Measurements from ENCODE around the gene ZNF625. TPM values are rescaled to one million over a fixed set of nuclear protein-coding genes. Genes with fewer than 3 reads are reported as not detected.

Gene ZNF625
- polyA plus RNA-seq, 1 donor (not counting 4 experiments of a cell fraction or from before 2014, with no cell fraction given), result 2.5 TPM

GRCh38 chr19:12202250-12202649, 45.7 kb upstream of the ZNF625 start:
- Histone ChIP-seq H3K9me1 (ENCODE audit: control insufficient read depth, extremely low read depth, insufficient read depth, low read length) (no peaks in the 10 kb centered on the region), H3K27me3 (ENCODE audit: control insufficient read depth, extremely low read depth, insufficient read depth, low read length) (no peaks in the 10 kb centered on the region), H3K79me2 (ENCODE audit: control insufficient read depth, insufficient read depth, low read length) (no peaks in the 10 kb centered on the region), H2AFZ (ENCODE audit: control insufficient read depth, low read length) (no peak overlapping the region), H3K36me3 (ENCODE audit: control insufficient read depth in 2 of 2, extremely low read depth in 1 of 2, insufficient read depth in 2 of 2, low read length in 2 of 2) (no peaks in the 10 kb centered on the region), H3K9ac (ENCODE audit: control insufficient read depth, extremely low read depth, insufficient read depth, low read length) (no peak overlapping the region), H3K9me3 (ENCODE audit: control insufficient read depth, low read depth, low read length) (no peaks in the 10 kb centered on the region), H3K4me3 (ENCODE audit: control insufficient read depth in 2 of 3, extremely low read depth in 1 of 3, insufficient read depth in 2 of 3, low read depth in 1 of 3, low read length in 3 of 3) (no peak overlapping the region), H4K20me1 (ENCODE audit: control insufficient read depth, extremely low read depth, insufficient read depth, low read length) (no peaks in the 10 kb centered on the region), H3K4me2 (ENCODE audit: control insufficient read depth, extremely low read depth, insufficient read depth, low read depth, low read length) (no peak overlapping the region), H3K27ac (ENCODE audit: control insufficient read depth, insufficient read depth, low read length) (no peak overlapping the region), H3K4me1 (ENCODE audit: control insufficient read depth, extremely low read depth, insufficient read depth, low read length) (no peaks in the 10 kb centered on the region)
- dilution Hi-C loops (cut with MboI; ENCODE audit: extremely low pct_ligation_motif_present, low sequenced_read_pairs), result no loop called here
- TF ChIP-seq CTCF (optimal IDR thresholded peaks at IDR 0.05 in 1 of 3, IDR thresholded peaks at IDR 0.05 in 1 of 3, conservative IDR thresholded peaks at IDR 0.05 in 1 of 3; ENCODE audit: extremely low read depth in 1 of 3, insufficient read depth in 2 of 3, low read length in 3 of 3), result peak; percentile 11 to 47 (median 42)
- no peak for TF ChIP-seq EZH2 (IDR thresholded peaks at IDR 0.05; ENCODE audit: low read length)
- DNase-seq (ENCODE audit: low read depth, low spot score), result no peak
- FAIRE-seq, result no peak

DNA sequence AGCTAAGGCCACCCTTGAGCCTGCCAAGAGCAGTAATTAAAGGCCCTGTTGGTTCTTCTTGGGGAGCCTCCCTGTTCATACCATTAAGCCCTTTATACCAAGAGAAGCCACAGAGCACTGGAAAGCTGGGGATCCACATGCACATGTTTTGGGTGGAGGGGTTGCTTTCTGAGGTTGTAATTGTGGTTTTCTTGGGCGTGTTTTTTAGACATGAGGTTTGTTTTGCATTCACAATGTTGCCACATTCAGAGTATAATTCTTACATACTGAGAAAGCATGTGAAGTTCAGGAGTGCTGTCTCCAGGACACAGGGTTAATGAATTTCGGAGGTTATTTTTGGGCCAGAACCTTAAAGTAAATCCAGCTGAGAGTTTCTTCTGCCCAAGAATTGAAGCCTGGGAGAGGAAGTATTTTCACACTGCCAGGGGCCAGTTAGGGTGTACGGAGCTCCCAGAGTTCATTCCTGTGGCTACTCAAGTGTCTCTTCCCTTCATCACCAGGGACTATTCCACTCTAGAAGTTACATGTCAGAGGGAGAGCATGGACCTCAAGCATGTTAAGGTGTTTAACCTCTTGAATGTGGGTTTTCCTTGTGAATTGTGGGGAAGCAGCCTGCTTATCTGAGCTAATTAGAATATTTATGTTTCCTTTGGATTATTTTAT, 43.4 kb upstream of the ZNF625 start:
- Histone ChIP-seq H3K27ac (ENCODE audit: control insufficient read depth, insufficient read depth, low read length) (no peak overlapping the region), H3K4me3 (ENCODE audit: control insufficient read depth in 2 of 3, extremely low read depth in 1 of 3, insufficient read depth in 2 of 3, low read depth in 1 of 3, low read length in 3 of 3) (no peak overlapping the region), H3K4me1 (ENCODE audit: control insufficient read depth, extremely low read depth, insufficient read depth, low read length) (no peaks in the 10 kb centered on the region), H3K9me3 (ENCODE audit: control insufficient read depth, low read depth, low read length) (peaks cover under 1% of the 10 kb centered on the region), H3K4me2 (ENCODE audit: control insufficient read depth, extremely low read depth, insufficient read depth, low read depth, low read length) (no peak overlapping the region), H3K9ac (ENCODE audit: control insufficient read depth, extremely low read depth, insufficient read depth, low read length) (no peak overlapping the region), H3K79me2 (ENCODE audit: control insufficient read depth, insufficient read depth, low read length) (no peaks in the 10 kb centered on the region), H3K36me3 (ENCODE audit: control insufficient read depth in 2 of 2, extremely low read depth in 1 of 2, insufficient read depth in 2 of 2, low read length in 2 of 2) (no peaks in the 10 kb centered on the region), H3K9me1 (ENCODE audit: control insufficient read depth, extremely low read depth, insufficient read depth, low read length) (no peaks in the 10 kb centered on the region), H2AFZ (ENCODE audit: control insufficient read depth, low read length) (no peak overlapping the region), H3K27me3 (ENCODE audit: control insufficient read depth, extremely low read depth, insufficient read depth, low read length) (no peaks in the 10 kb centered on the region), H4K20me1 (ENCODE audit: control insufficient read depth, extremely low read depth, insufficient read depth, low read length) (no peaks in the 10 kb centered on the region)
- dilution Hi-C loops (cut with MboI; ENCODE audit: extremely low pct_ligation_motif_present, low sequenced_read_pairs), result no loop called here
- DNase-seq (ENCODE audit: low read depth, low spot score) (no peak), FAIRE-seq (no peak)
- no peak for TF ChIP-seq CTCF (optimal IDR thresholded peaks at IDR 0.05 in 1 of 3, IDR thresholded peaks at IDR 0.05 in 1 of 3, conservative IDR thresholded peaks at IDR 0.05 in 1 of 3; ENCODE audit: extremely low read depth in 1 of 3, insufficient read depth in 2 of 3, low read length in 3 of 3)
- no peak for TF ChIP-seq EZH2 (IDR thresholded peaks at IDR 0.05; ENCODE audit: low read length)
